HuH-7.5 (cell line): ENCODE data around the gene PPAN.

Experiments used
- DNase-seq: peaks from one replicate; pipeline ENCODE4 v3.0.0; 2011; ENCODE audit warnings: low spot score

Gene PPAN, protein sequence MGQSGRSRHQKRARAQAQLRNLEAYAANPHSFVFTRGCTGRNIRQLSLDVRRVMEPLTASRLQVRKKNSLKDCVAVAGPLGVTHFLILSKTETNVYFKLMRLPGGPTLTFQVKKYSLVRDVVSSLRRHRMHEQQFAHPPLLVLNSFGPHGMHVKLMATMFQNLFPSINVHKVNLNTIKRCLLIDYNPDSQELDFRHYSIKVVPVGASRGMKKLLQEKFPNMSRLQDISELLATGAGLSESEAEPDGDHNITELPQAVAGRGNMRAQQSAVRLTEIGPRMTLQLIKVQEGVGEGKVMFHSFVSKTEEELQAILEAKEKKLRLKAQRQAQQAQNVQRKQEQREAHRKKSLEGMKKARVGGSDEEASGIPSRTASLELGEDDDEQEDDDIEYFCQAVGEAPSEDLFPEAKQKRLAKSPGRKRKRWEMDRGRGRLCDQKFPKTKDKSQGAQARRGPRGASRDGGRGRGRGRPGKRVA

DNA sequence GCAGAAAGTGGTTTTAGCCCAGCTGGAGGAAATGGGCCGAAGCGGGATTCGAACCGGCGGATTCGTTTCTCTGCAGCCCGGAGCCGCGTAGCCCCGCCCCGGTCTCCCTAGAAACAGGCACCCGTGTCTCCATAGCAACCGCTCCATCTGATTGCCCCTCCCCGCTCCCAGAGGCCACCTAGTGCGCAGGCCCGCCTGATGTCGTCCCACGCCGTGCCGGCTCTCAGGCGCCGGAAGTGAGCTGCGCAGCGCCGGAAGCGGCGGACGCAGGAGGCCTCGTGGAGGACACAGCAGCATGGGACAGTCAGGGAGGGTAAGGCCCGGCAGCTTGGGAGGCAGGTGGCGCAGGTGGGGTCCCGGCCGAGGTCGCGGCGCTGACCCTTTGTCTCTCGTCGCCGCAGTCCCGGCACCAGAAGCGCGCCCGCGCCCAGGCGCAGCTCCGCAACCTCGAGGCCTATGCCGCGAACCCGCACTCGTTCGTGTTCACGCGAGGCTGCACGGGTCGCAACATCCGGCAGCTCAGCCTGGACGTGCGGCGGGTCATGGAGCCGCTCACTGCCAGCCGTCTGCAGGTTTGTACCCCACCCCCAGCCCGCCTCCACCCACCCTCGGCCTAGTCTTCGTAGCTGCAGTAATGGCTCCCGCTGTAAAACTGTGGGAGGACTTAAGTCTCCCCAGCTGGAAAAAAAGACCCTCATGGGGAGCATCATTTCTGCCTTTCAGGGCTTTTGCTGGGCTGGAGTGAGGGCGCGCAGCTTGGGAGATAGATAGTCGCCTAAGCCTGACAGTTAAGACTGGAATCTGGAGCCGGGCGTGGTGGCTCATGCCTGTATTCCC, at the start of gene PPAN:
TSS of gene PPAN (plus strand) at position 263 of the 837 bp plus-strand sequence. CDS start at position 296, 33 bp downstream.
- DNase-seq: peak; percentile 99

DNA sequence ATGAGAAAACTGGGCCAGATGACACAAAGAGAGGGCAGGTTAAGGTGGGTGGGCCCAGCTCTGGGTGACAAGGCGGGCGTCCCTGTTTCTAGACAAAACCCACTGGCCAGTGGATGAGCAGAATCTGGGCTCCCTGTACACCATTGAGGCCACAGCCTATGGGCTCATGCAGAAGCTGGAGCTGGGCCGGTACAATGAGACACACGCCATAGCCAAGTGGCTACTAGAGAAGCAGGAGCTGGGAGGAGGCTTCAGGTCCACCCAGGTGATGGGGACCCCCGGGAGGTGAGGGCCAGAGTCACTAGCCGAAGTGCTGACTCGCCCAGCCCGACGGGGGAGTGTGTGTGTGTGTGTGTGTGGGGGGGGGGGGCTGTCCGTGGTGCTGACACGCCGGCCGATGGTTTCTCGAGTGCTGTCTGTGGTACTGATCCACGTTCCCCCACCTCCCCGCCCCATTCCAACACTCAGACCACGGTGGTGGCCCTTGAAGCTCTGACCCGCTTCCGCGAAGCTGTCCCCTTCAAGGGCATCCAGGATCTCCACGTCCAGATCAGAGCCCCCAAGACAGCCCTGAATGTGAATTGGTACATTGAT, 44.3 kb upstream of the PPAN start:
- DNase-seq: no peak

DNA sequence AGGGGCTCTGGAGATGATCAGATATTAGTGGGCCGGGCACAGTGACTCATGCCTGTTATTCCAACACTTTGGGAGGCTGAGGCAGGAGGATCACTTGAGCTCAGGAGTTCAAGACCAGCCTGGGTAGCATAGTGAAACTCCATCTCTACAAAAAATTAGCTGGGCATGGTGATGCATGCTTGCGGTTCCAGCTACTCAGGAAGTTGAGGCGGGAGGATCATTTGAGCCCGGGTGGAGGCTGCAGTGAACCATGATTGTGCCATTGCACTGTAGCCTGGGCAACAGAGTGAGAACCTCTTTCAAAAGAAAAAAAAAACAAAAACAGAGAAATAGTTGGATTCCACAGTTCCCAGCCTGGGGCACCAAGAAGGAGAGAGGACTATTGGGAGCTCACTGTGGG, 38.0 kb upstream of the PPAN start:
- DNase-seq: no peak

DNA sequence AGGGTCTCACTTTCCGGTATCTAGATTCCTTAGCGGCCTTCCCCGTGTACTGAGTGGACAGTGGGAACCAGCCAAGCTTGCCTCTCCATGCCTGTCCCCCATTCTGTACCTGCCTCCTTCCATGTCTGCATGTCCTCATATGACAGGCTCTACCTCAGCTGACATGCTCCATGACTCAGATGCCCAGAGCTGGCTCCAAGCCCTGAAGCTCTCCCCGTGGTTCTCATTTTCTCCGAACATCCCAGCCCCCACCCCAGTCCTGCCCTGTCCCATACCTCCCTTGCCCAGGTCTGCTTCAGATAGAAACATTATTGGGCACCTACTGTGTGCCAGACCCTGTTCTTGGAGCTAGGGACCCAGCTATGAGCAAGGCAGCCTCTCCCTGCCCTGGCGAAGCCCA, 37.1 kb upstream of the PPAN start:
- no peak for DNase-seq

DNA sequence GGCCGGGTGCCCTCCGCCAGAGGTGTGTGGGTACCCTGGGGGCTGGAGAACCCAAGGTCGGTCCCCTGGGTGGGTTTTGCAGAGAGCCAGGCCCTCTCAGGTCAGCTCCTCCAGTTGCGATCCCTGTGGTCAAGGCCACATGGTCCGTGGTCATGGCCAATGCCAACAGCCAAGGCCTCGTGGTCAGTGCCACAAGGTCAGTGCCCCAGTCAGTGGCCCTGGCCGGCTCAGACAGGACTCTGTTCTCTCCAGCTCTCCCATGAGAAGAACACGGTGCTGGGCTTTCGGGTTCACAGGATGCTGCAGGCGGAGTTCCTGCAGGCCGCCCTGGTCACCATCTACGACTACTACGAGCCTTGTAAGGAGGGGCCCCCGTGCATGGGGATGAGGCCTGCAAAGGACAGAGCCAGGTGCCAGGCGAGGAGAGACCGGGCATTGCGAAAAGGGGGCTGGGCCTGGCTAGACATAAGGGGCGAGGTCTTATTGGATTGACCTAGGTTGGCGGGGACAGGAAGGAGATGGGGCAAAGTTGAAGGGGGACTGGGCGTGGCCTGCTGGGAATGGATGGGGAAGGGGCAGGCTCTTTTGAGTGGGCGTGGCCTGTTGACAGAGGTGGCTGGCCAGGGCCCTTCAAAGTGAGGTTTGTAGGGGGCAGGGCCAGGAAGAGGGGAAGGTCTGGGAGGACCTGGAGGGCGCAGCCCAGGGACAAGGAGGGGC, 35.3 kb upstream of the PPAN start:
- DNase-seq: no peak

DNA sequence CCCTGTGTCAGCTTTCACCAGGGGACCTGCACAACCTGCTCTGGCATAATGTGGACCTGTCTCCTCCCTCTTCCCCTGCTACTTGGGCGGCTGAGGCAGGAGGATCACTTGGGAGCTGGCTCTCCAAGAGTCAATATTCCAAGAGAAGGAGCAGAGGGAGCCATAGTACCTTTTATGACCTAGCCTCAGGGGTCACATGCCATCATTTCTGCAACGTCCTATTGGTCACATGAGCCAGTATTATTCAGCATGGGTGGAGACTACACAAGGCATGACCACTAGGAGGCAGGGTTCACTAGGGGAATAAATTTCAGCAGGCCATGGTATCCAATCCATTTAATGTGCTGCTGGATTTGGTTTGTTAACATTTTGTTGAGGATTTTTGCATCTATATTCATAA, 32.0 kb upstream of the PPAN start:
- peak; percentile 60 for DNase-seq

DNA sequence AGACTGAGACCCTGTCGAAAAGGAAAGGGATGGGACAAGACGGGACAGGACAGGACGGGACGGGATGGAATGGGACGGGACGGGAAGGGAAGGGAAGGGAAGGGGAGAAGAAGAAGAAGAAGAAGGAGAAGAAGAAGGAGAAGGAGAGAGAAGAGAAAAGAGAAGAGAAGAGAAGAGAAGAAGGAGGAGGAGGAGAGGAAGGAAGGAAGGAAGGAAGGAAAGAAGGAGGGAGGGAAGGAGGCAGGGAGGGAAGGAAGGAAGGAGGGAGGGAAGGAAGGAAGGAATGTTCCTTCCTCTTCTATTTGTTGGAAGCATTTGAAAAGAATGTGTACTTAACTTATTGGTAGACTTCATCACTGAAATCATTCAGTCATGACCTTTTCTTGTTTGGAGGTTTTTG, 29.6 kb upstream of the PPAN start:
- DNase-seq: no peak

DNA sequence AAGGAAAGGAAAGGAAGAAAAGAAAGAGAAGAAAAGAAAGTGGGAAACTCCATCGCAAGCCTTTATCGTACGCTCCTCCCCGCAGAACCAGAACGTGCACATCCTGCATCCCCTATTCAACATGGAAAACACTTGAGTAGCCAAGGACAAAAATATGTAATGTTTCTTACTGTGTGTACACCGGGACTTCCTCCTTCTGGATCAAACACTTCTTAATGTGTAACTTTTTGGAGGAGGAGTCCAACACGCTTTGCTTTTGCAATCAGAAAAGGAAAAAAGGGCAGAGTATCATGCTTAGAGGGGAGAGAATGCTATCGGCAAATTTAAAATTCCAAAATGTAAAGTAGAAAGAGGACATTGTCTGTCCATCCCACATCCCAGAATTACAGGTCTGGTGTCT, 27.8 kb upstream of the PPAN start:
- no peak for DNase-seq

DNA sequence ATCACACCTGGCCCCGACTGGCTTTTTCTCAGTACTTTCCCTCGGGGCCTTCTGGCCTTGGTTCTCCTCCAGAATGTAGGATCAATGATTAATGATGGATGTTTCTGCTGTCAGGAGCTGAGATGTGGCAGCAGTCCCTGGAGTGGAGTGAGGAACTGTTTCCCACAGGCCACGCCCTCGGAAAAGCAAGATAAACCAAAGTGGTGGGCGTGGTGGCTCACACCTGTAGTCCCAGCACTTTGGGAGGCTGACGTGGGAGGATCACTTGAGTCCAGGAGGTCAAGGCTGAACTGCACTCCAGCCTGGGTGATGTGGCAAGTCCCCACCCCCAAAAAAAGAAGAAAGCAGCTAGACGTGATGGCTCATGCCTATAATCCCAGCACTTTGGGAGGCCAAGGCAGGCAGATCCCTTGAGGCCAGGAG, 27.1 kb upstream of the PPAN start:
- no peak for DNase-seq

DNA sequence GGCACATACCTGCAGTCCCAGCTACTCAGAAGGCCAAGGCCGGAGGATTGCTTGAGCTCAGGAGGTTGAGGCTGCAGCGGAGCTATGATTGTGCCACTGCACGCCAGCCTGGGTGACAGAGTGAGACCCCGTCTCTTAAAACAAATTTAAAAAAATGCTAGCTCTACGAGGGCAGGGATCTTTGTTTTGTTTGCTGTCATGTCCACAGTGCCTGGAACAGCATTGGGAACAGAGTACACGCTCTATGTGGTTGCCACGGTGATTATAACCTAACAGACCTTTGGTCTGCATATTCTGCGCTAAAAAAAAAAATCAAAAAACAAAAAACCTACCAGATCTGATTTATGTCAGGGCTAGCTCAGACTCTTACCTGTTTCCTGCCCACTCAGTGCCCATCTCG, 22.3 kb upstream of the PPAN start:
- DNase-seq: no peak

DNA sequence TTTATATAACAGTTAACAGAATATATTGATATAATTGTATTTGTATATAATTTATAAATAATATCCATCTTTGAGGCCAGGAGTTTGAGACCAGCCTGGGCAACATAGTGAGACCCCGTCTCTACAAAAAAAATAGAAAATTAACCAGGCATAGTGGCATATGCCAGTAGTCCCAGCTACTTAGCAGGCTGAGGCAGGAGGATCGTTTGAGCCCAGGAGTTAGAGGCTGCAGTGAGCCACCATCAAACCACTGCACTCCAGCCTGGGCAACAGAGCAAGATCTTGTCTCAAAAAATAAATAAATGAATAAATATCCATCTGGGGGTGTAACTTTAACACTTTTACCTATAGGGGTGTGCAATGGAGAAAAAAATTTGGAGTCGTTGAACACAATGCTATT, 21.4 kb upstream of the PPAN start:
- DNase-seq: no peak

DNA sequence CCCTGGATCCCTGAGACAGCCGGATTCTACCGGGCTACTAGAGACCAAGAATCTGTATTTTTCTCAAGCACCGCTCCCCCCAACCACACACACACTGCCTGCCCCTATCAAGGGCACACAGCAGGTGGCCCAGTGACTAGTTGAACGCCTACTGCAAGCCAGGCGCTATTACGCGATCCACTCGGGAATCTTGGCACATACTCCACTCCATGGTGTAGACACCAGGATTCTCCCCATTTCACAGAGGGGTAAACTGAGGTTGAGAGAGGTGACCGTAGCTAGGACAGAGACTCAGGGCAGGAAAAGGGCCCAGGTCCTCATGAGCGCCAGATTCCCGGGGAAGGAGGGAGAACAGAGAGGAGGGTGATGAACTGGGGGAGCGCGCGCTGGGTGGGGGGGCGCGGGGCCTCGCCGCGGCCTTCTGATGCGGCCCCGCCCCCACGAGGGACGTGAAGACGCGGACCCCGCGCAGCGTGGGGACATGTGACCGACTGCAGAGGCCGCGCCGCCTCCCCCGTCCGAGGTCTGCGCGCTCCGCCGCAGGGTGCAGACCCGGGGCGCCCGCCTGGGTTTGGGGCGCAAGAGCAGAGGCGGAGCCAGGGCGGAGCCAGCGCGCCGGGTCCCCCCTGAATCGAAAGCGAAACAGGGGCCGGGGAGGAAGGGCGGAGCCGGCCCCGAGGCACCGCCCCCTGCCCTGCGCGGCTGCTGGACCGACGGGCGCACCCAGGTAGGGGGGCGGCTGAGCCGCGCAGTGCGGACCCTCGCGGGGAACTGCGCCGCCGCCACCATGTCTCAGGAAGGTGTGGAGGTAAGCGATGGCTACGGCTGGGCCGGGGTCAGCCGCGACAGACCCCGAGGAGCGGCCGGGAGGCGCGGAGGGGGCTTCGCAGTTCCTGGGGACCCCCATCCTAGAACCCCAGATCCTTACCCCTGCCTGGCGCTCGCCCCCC, 20.2 kb upstream of the PPAN start, which contains the start of gene SHFL:
TSS of gene SHFL (plus strand) at position 677 of the 950 bp plus-strand sequence. CDS start at position 788, 111 bp downstream.
- DNase-seq: peak; percentile 82

DNA sequence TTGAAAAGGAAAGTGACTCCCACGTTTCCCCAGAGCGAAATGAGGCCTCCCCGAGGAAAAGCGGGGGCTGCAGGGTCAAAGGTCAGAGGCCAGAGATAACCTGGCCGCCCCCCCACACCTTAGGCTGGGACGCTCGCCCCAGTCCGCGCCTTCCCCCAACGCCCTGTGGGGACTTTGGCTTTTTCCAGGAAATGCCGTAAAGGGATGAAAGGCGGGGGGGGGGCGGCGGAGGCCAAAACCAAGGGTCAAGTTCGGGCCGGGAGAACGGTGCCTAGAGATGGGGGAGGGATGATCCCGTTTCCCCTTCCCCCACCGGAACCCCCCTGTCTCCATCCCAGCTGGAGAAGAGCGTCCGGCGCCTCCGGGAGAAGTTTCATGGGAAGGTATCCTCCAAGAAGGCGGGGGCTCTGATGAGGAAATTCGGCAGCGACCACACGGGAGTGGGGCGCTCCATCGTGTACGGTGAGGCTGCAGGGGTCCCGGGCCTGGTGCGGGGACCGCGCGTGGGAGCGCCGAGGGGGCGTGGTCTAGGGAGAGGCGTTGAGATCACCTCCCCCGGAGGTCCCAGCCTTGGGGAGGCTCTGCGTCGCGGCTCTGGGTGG, 19.5 kb upstream of the PPAN start:
- no peak for DNase-seq

DNA sequence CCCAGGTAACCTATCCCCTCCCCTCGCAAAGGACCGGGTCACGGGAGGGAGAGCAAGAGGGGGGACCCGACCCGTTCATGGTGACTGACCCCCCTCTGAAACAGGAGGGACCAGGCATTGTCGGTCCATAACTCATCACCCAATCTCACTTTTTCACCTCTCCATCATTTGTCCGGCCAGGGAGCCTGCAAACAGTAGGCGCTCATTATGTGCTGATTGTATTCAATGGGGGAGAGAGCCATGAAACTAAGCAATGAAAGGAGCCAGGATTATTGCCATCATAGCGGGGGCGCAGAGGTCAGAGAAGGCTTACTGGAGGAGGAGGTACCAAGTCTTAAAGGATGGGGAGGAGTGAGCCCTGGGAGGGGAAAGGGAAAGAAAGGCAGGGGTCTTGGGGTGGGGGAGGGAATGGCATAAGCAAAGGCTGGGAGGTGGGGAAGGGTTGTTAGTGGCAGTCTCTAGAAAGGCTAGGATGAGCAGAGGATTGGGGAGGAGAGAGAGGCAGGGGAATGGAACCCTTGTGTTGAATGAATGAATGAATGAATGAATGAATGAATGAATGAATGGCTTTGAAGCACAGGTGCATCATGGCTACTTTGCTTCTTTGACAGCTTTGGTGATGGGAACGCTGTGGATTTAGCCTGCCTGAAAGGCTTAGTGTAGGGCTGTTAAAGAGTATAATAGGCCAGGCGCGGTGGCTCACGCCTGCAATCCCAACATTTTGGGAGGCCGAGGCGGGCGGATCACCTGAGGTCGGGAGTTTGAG, 18.7 kb upstream of the PPAN start:
- no peak for DNase-seq

DNA sequence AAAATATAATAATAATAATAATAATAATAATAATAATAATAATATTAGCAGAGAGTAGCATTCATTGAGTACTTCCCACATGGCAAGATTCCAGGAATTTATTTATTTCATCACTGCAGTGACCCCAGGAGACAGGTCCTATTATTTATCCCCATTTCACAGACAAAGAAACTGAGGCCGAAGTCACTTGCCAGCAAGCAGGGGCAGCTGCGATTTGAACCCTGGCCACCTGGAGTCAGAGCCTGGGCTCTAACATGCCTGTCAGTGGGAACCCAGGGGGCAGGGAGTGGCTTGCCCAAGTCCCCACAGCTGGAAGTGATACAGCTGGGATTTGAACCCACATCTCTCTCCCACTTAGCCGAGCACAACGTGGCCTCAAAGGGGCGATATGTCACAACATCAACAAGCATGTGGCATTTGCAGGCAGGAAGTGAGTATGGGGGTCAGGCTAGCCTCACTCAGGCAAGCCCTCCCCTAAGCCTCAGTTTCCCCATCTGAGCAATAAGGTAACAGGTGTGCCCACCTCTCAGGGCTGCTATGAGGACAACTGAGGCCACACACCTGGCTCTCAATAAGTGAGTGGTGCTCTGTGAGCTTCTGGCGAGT, 17.1 kb upstream of the PPAN start:
- no peak for DNase-seq

DNA sequence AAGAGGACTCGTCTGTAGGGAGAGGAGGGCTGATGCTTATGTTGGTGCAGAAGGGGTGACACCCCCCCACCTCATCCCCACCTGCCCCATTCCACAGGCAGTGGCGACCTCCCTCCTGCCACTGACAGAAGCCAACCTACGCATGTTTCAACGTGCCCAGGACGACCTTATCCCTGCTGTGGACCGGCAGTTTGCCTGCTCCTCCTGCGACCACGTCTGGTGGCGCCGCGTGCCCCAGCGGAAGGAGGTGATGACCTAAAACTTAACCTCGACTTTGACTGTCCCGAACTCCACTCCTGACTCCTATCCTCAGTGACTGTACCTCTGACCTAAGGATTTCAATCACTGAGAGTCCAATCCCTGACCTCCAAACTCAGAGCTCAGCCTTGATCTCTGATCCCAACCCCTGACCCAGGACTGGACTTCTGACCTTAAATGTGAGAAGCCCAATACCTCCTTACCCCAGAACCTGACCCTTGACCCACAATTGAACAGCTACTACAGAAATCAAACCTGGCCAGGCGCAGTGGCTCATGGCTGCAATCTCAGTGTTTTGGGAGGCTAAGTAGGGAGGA, 16.3 kb upstream of the PPAN start:
- no peak for DNase-seq

DNA sequence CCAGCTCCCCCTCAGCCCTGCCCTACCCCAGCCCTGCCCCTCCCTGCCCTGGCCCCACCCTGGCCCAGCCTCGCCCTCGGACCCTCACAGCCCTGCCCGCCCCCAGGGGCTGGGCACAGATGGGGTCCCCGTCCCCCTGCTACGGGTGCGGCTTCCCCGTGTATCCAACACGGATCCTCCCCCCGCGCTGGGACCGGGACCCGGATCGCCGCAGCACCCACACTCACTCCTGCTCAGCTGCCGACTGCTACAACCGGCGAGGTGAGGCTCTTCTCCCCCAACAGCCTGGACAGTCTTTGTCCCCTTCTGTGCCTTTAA, 14.8 kb upstream of the PPAN start:
- no peak for DNase-seq

DNA sequence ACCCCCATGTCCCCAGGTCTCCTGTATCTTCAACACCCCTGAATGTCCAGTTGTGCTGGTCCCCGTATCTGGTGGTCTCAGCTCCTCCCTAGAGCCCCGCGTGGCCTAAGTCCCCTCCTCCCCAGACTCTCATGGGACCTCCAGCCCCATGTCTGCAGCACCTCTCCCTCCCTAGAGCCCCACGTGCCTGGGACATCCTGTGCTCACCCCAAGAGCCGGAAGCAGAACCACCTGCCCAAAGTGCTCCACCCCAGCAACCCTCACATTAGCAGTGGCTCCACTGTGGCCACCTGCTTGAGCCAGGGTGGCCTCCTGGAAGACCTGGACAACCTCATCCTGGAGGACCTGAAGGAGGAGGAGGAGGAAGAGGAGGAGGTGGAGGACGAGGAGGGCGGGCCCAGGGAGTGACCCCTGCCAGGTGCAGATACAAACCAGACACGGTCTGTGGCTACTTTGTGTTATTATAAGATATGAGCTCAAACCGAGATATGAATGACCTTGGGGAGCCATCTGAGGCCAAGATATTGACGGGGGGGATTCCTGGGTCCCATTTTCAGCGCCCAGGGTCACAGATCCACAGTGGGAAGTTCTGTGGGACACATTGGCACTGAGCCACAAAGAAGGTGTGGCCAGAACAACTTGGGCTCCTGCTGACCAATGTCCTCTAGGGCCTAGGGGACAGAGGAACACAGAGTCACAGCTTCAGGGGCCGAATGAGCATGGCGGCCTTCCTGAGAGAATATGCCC, 14.1 kb upstream of the PPAN start:
- DNase-seq: no peak
